Stimulated activated naive CD8-positive, alpha-beta T cell treated with anti-CD3 and anti-CD28 coated beads, Interleukin-15, amount 100 ng/mL, for 72 hours (primary cell): Measurements from ENCODE around the gene MTUS2.
A peak's percentile ranks its signal among the peaks of the same experiment; 100 is the strongest.

ENCODE experiments used
- ATAC-seq: fragments of 150-1000 bp; cut with Tn5 transposase; 2 replicates; pipeline ENCODE4 v1.10.0; 2021; ENCODE audit warnings: mild to moderate bottlenecking, moderate library complexity
- DNase-seq, 2 donors: peaks; one replicate each; pipeline ENCODE4 v3.0.0; 2021 to 2022
- H3K27ac Mint-ChIP-seq, 2 donors: one replicate each; pipeline ENCODE4 v1.8.0; 2022; ENCODE audit warnings: mild to moderate bottlenecking in 2 of 2, mixed read lengths in 2 of 2, moderate library complexity in 2 of 2
- H3K27me3 Mint-ChIP-seq: one replicate; pipeline ENCODE4 v1.8.0; 2022; ENCODE audit warnings: mixed read lengths
- H3K4me1 Mint-ChIP-seq: one replicate; pipeline ENCODE4 v1.8.0; 2022; ENCODE audit warnings: mild to moderate bottlenecking, mixed read lengths
- H3K4me3 Mint-ChIP-seq, 2 donors: one replicate each; pipeline ENCODE4 v1.8.0; 2022; ENCODE audit warnings: mild to moderate bottlenecking in 2 of 2, mixed read lengths in 2 of 2, moderate library complexity in 1 of 2
- H3K9me3 Mint-ChIP-seq, 2 donors: one replicate each; pipeline ENCODE4 v1.8.0; 2022; ENCODE audit warnings: mixed read lengths in 2 of 2

MTUS2 gene

DNA sequence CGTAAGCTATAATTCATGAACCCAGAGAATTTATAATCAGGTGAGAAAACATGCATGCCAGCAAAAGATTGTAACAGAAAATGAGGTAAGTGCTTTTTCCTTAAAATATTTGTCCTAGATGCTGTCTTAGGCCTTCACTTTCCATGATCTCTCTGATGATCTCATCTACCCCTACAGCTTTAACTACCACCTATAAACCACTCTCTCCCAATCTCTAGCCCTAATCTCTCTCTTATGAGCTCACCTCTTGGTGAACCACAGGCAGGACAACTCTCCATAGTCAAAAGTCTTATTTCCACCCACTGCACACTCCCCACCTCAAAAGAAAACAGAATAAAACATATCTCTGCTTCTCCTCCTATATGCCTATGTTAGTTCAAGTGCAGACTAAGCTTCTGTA is 638.3 kb downstream of the MTUS2 start:
- ATAC-seq (no peak), DNase-seq (no peak)
- Mint-ChIP-seq H3K4me1 (no peaks in the 10 kb centered on the region), H3K27me3 (peaks cover 12% of the 10 kb centered on the region), H3K27ac (peak overlapping the region in 1 of 2 donors; percentile 19), H3K9me3 (no peaks in the 10 kb centered on the region), H3K4me3 (no peak overlapping the region)

DNA sequence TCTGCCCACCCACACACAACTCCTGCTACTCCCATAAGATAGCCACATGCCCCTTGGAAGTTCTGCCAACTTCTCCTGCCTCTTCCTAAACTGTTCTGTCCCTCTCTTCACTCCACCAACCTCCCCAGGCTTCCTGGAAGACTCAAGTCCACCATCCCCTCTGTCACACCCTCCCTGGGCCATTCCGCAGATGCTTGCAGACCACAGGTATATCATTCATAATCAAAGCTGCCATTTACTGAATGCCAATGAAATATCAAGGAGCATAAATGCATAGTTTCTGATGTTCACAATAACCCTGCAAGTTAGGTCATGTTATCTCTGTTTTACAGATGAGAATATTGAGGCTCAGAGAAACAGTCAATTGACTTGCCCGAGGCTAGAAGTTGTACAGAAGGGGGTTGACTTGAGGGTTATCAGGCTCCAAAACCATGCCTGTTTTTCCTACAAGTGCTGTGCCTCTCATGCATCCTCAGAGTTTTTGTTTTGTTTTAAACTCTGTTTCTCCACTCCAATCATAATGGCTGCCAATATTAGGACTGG is 639.7 kb downstream of the MTUS2 start:
- H3K27ac Mint-ChIP-seq, result no peak overlapping the region
- H3K9me3 Mint-ChIP-seq, result no peaks in the 10 kb centered on the region
- no peak overlapping the region for H3K4me3 Mint-ChIP-seq
- H3K4me1 Mint-ChIP-seq, result no peaks in the 10 kb centered on the region
- H3K27me3 Mint-ChIP-seq, result peaks cover 7% of the 10 kb centered on the region
- ATAC-seq (no peak), DNase-seq (no peak)

DNA sequence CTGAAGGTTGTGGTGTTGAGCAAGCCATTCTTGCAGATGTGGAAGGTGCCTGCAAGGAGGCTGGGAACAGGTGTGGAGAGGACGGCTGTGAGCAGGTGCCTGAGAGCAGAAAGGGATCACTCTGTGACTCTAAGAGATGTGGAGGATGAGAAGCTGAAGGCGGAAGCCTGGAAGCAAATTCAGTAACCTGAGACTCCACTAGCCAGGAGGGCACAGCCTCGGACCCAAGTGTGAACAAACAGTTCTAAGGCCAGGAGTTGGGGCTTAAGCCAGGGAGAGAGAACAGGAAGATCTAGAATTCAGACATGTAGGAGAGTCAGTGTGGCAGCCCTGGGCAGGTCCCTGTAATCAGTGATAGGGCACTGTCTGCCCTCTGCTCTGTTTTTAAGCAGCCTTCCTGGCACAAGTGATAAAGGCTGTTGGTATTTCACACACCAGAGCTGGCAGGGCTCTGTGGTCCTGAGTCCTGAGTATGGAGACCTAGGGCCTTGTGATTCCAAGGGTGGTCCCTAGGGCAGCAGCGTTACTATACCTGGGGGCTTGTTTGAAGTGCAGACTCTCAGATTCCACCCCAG is 644.1 kb downstream of the MTUS2 start:
- Mint-ChIP-seq H3K9me3 (no peaks in the 10 kb centered on the region), H3K4me3 (no peak overlapping the region), H3K27me3 (no peaks in the 10 kb centered on the region), H3K27ac (no peak overlapping the region), H3K4me1 (no peaks in the 10 kb centered on the region)
- DNase-seq, result no peak
- no peak for ATAC-seq

DNA sequence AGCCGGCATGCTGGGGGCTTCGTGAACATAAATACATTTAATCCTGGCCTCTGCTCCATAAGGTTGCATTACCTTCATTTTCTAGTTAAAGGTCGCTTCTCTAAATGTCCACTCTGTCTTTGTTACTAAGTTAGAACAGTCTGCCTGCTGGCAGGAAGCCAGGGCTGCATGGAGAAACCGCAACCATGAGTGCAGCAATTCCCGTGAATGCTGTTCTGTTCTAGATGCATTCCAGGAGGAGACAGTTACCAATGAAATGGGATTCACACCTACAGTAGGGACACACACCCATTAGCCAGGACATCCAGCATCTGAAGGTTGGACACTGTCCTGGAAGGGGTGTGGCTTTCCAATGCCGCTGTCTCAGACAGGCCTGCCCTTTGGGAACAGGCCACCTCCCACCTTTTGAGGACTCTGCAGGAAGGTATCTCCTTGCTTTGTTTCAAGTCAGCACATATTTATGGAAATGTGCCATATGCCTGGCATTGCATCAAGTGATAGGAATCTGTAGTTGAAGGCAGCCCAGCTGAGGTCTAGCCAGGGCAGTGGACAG is 645.7 kb downstream of the MTUS2 start:
- ATAC-seq (no peak), DNase-seq (no peak)
- Mint-ChIP-seq H3K4me3 (no peak overlapping the region), H3K27me3 (no peaks in the 10 kb centered on the region), H3K9me3 (no peaks in the 10 kb centered on the region), H3K27ac (no peak overlapping the region), H3K4me1 (no peaks in the 10 kb centered on the region)

DNA sequence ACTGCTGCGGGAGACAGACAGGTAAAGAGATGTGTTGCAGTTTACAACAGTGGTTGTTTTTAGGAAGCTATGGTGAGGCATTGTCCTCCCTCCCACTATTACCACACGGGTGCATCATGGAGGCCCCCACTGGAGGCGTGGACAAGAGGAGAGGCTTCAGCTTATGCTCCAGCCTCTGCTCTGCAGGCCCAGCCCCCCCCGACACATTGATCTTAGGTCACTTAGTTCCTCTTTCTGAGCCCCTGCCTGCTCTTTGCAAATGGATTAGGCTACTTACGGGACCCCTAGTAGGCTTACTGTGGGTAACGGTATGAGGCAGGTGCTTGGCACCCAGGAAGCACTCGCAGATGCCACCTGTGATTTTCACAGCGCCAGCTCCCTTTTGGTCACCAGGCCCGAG is 651.4 kb downstream of the MTUS2 start:
- H3K4me1 Mint-ChIP-seq, result no peaks in the 10 kb centered on the region
- DNase-seq, result no peak

DNA sequence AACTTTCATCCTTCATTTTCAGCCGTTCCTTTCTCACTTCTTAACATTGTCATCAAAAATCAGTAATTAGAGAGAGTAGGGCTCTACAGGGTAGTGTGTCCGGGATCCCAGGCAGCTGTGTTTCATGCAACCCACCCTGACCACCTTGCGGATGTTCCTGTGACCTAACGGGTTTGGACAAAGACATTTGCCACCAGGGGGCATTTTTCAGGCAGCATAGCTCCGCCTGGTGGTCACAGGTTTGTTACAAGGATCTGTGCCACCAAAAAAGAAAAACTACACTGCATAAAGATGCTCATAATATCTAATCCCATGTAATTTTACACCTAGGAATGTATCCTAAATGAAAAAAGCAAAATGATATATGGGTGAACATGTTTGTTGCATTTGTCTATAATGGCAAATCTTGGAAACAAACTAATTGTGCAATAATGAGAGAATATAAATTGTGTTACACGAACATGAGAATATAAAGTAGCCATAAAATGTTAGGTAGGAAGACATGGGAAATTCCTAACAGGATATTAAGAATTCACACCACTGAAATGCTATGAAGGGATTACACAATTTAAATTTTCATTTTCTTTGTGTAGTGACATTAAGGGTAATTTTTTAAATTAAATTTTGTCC is 652.3 kb downstream of the MTUS2 start:
- Mint-ChIP-seq H3K4me3 (no peak overlapping the region), H3K4me1 (no peaks in the 10 kb centered on the region), H3K27ac (no peak overlapping the region), H3K27me3 (peaks cover 11% of the 10 kb centered on the region), H3K9me3 (no peaks in the 10 kb centered on the region)
- no peak for ATAC-seq
- peak; percentile 29 to 43 for DNase-seq

More for the DNA sequence above, 651.4 kb downstream of the MTUS2 start:
- H3K4me3 Mint-ChIP-seq, result no peak overlapping the region
- no peaks in the 10 kb centered on the region for H3K9me3 Mint-ChIP-seq
- no peak overlapping the region for H3K27ac Mint-ChIP-seq
- no peak for ATAC-seq
- peaks cover 2% of the 10 kb centered on the region for H3K27me3 Mint-ChIP-seq

DNA sequence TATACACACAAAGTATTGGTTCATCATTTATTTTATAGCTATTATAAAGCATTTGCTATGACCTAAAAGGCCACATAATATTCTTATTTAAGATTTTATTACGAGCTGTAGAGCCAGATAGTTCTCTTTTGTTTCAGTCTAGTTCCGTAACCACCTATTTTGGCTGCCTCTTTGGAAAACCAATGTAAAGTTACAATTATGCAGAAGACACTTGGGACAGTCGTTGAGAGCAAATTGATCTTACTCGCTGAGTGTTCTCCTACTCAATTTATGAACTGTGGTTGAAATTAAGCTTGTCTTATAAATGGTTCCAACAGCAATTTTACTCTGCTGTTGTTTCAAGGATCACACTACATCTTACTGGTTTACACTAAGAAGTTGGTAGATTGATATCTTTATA is 653.0 kb downstream of the MTUS2 start:
- no peaks in the 10 kb centered on the region for H3K9me3 Mint-ChIP-seq
- DNase-seq, result no peak
- no peaks in the 10 kb centered on the region for H3K4me1 Mint-ChIP-seq
- peaks cover 12% of the 10 kb centered on the region for H3K27me3 Mint-ChIP-seq
- H3K27ac Mint-ChIP-seq, result no peak overlapping the region
- ATAC-seq, result no peak
- H3K4me3 Mint-ChIP-seq, result no peak overlapping the region

DNA sequence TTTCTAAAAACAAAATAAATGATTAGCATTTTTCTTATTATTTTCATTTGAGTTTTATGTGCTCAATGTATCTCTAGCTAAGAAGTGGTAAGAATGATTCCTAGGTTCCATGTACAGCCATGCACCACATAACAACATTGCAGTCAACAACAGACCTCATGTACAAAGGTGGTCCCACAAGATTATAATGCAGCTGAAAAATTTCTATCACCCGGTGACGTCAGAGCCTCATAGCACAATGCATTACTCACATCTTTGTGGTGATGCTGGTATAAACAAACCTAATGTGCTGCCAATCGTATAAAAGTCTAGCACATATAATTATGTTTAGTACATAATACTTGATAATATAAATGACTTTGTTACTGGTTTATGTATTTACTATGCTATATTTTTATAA is 654.9 kb downstream of the MTUS2 start:
- Mint-ChIP-seq H3K9me3 (no peaks in the 10 kb centered on the region), H3K27me3 (peaks cover 15% of the 10 kb centered on the region), H3K4me1 (no peaks in the 10 kb centered on the region), H3K4me3 (no peak overlapping the region), H3K27ac (no peak overlapping the region)
- no peak for ATAC-seq
- no peak for DNase-seq

DNA sequence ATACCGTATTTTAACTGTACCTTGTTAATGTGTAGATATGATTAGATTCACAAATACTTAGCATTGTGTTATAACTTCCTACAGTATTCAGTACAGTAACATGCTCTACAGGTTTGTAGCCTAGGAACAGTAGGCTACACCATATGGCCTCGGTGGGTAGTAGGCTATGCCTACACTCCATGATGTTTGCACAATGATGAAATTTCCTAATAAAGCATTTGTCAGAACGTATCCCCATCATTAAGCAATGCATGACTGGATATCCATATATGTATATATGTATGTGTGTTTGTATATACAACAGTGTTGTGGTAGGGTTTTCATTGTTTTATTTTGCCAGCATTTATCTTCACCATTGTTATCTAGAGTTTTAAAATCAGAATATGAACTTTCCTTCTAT is 655.9 kb downstream of the MTUS2 start:
- DNase-seq (no peak), ATAC-seq (no peak)
- Mint-ChIP-seq H3K4me3 (no peak overlapping the region), H3K27ac (no peak overlapping the region), H3K27me3 (peaks cover 24% of the 10 kb centered on the region), H3K9me3 (no peaks in the 10 kb centered on the region), H3K4me1 (no peaks in the 10 kb centered on the region)

DNA sequence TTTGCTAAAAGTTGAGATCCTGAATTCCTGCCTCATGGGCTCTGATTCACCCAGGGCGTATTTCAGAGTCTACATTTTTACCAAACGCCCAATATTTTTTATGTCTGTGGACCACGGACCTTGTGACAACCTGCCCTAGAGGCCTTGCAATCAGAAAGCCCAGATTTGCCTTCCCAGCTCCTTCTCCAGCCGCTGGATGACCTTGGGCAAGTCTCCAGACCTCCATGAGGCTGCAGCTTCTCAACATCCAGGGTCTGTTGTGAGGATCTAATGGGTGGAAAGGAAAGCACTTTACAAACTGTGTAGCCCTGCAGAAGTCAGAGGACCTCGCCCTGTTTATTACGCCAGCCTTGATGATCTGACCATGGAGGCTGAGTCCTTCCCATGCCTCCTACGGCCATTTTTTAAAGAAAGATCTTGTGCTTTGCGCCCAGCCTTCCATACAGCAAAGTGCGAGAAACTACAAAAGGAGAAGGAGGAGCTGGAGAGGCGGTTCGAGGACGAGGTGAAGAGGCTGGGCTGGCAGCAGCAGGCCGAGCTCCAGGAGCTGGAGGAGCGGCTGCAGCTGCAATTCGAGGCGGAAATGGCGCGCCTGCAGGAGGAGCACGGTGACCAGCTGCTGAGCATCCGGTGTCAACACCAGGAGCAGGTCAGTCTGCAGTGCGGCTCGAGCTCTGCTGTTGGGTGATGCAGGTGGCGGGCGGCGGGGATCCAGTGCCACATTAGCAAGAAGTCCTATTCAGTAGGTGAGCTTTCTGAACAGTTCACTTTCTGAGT is 659.8 kb downstream of the MTUS2 start:
- Mint-ChIP-seq H3K4me3 (no peak overlapping the region), H3K4me1 (no peaks in the 10 kb centered on the region), H3K9me3 (no peaks in the 10 kb centered on the region), H3K27ac (no peak overlapping the region), H3K27me3 (peaks cover 34% of the 10 kb centered on the region)
- ATAC-seq (no peak), DNase-seq (no peak)

DNA sequence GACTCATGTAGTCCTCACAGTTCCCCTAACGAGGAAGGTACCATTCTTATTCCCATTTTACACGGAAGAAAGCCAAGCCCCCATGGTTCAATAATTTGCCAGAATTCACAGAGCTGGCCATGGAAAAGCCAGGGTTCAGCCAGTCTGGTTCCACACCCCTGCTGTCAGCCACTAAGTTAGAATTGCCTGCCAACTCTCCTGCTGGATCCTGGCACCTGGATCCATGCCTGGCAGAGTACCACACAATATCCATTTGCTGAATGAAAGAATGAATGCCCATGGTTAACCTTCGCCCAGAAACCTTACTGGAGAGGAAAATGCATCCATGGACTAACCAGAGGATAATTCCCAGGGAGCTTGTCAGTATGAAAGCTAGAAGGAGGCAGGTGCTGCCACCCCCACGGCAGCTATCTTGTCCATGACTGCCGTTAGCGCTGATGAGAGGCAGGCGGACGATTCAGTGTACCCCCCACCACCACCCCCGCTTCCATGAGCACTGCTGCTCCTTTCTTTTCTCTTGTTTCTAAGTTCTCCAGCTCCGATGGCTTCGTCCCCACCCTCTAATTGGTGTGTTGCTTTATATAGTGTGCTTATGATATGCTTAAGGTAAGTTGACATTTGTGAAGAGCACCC is 660.9 kb downstream of the MTUS2 start:
- Mint-ChIP-seq H3K27ac (peak overlapping the region in 1 of 2 donors; percentile 20), H3K4me3 (no peak overlapping the region), H3K27me3 (peaks cover 34% of the 10 kb centered on the region), H3K9me3 (no peaks in the 10 kb centered on the region), H3K4me1 (no peaks in the 10 kb centered on the region)
- ATAC-seq (no peak), DNase-seq (no peak)

DNA sequence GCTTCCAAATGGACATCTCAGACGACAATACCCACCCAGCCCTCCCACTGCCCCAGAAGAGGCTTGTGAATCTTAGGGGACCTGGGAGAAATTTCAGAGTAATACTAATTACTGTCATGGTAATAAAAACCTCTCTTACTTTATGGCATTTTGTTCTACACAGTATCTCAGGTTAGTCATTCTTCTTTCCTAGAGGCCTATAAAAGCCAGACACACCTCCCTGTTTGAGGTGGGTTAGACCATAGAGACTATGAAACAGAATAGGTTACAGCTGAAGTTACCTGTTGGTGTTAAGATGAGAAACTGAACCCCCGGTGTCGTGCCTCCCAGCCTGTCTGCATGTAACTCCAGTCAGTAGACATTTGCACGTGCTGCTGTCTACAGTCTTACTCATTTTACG is 661.5 kb downstream of the MTUS2 start:
- Mint-ChIP-seq H3K4me3 (no peak overlapping the region), H3K4me1 (no peaks in the 10 kb centered on the region), H3K27ac (no peak overlapping the region), H3K27me3 (peaks cover 32% of the 10 kb centered on the region), H3K9me3 (no peaks in the 10 kb centered on the region)
- DNase-seq (no peak), ATAC-seq (no peak)

DNA sequence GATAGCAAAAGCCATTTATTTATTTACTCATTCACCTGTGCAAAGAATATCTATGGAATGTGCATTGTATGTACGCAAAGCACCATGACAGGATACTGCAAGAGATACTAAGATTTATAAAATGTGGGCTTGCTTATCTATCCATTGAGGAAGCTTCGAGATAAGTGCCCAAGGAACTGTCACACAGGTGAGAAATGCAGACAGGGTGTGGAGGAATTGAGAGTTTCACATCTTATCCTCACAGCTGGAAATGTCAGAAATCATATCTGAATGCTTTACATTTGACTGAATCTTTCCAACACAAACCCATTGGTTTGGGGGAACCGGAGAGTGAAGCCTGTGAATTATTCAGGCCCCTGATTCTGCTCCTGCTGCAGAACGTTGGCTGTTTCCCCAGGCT is 662.4 kb downstream of the MTUS2 start:
- Mint-ChIP-seq H3K9me3 (no peaks in the 10 kb centered on the region), H3K4me3 (no peak overlapping the region)

DNA sequence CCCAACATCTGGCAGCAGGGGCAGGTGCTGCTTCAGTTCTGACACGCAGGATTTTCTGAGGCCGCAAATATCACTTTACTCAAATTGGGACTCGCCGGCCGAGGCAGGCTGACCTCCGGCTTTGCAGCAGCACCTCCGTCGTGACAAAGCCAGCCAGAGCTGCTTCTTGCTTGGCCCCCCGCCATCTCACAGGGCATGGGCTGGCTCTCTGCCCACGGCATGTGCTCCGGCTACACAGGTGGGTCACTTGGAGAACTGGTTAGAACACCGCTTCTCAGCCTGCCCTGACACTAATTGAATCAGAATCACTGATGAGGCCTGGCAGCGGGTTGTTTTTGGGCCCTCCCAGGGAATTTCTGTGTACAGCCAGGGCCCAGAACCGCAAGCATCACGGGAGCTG is 663.1 kb downstream of the MTUS2 start:
- ATAC-seq, result no peak
- Mint-ChIP-seq H3K4me3 (no peak overlapping the region), H3K4me1 (no peaks in the 10 kb centered on the region), H3K27ac (no peak overlapping the region), H3K9me3 (no peaks in the 10 kb centered on the region), H3K27me3 (peaks cover 29% of the 10 kb centered on the region)
- no peak for DNase-seq

More for the DNA sequence above, 662.4 kb downstream of the MTUS2 start:
- Mint-ChIP-seq H3K27ac (no peak overlapping the region), H3K4me1 (no peaks in the 10 kb centered on the region), H3K27me3 (peaks cover 24% of the 10 kb centered on the region)
- ATAC-seq (no peak), DNase-seq (no peak)

DNA sequence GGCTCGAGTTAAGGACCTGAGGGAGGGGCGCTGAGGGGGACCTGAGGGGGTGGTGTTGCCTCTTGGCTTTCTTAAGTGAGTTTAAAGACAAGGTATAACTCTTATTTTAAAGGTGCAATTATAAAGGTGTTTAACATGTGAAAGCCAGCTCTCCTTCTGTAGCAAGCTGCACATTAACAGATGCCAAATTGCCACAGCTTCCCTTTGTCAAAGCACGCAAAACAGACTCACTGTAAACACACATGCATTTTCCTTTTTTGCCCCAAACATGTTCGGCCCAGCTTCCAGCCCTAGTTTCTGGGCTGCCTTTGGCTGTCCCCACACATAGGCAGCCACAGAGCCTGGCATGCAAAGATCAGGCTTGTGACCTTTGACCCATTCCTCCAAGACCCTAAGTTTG is 663.5 kb downstream of the MTUS2 start:
- ATAC-seq (no peak), DNase-seq (no peak)
- Mint-ChIP-seq H3K4me3 (no peak overlapping the region), H3K27ac (no peak overlapping the region), H3K9me3 (no peaks in the 10 kb centered on the region), H3K4me1 (no peaks in the 10 kb centered on the region), H3K27me3 (peaks cover 29% of the 10 kb centered on the region)
